Astrocyte (in vitro differentiated cells and primary cell): ENCODE measurements around the gene TOR1A.

Experiments used
- CTCF ChIP-seq: IDR thresholded peaks from 2 replicates; pipeline ENCODE4 v1.5.1; 2011; ENCODE audit warnings: low read depth, mild to moderate bottlenecking, inconsistent platforms, low read length, moderate library complexity; ENCODE audit not compliant: insufficient read depth
- EZH2 ChIP-seq: IDR thresholded peaks from 2 replicates; pipeline ENCODE4 v1.6.1; 2012; ENCODE audit warnings: mild to moderate bottlenecking, low read length, inconsistent platforms; ENCODE audit not compliant: insufficient read depth

- TF ChIP-seq CTCF = no peak
- no peak for TF ChIP-seq EZH2
These were observed 8.7 kb downstream of the TOR1A start for GRCh38 chr9:129815278-129815677.
